GM12878 (cell line): ENCODE measurements around the gene CPNE4. TPM values are rescaled to one million over a fixed set of nuclear protein-coding genes. Genes with fewer than 3 reads are reported as not detected.

Experiments used
- ATAC-seq: fragments of 200-7000 bp; cut with Tn5 transposase; 3 replicates; pipeline ENCODE4 v1.9.1; 2020; ENCODE audit warnings: mild to moderate bottlenecking, moderate library complexity
- BruUV-seq: library from RNA; stranded (reverse); fragments of 400-500 nt; replicated peaks from 2 replicates; lab custom pipeline; 2021; lab: Mats Ljungman, UMichigan
- CTCF ChIA-PET: fragments of 300-600 bp; sonication (Branson Sonifier 250); formaldehyde crosslinking; extraction: SDS; loops from one replicate; lab custom pipeline; 2021; ENCODE audit warnings: inconsistent platforms; lab: Yijun Ruan, JAX
- POLR2A ChIA-PET: fragments of 350-600 bp; formaldehyde crosslinking; extraction: SDS; loops from one replicate; lab custom pipeline; 2021; ENCODE audit warnings: inconsistent platforms; lab: Charles Lee
- RAD21 ChIA-PET: fragments of 300-600 bp; sonication (Branson Sonifier 250); formaldehyde crosslinking; loops from one replicate; lab custom pipeline; 2023; ENCODE audit warnings: antibody characterized with exemption; ENCODE audit not compliant: unreplicated experiment; lab: Charles Lee
- SMC1A ChIA-PET: fragments of 300-600 bp; sonication (Branson Sonifier 250); formaldehyde crosslinking; loops from one replicate; lab custom pipeline; 2023; ENCODE audit not compliant: unreplicated experiment, uncharacterized antibody; lab: Charles Lee
- DNase-seq: peaks from one replicate; pipeline ENCODE4 v3.0.0-alpha.2; 2011; ENCODE audit warnings: low read depth, low spot score
- FAIRE-seq: peaks from 3 replicates; lab custom pipeline; 2011; peaks lifted over from hg19 to GRCh38; lab: Jason Lieb, UNC
- H2AFZ ChIP-seq: 2 replicates; pipeline ENCODE4 v1.6.0; 2011; ENCODE audit warnings: low read depth, low read length, control low read depth; ENCODE audit not compliant: control insufficient read depth
- H3K27ac ChIP-seq: 2 replicates; pipeline ENCODE4 v1.5.1; 2011; ENCODE audit warnings: control low read depth; ENCODE audit not compliant: control insufficient read depth, insufficient read depth
- H3K27me3 ChIP-seq, 2 experiments: replicated peaks in 1 of 2; 2 replicates each; pipeline versions ENCODE4 v1.6.0 to v1.6.1; 2011; ENCODE audit warnings: low read length in 1 of 2; ENCODE audit not compliant: control insufficient read depth in 2 of 2, insufficient read depth in 2 of 2
- H3K36me3 ChIP-seq, 2 experiments: 2 replicates each; pipeline ENCODE4 v1.5.1; 2011; ENCODE audit warnings: low read length in 1 of 2; ENCODE audit not compliant: control insufficient read depth in 2 of 2, insufficient read depth in 2 of 2
- H3K4me1 ChIP-seq: 2 replicates; pipeline ENCODE4 v1.6.1; 2011; ENCODE audit warnings: mild to moderate bottlenecking, low read length, moderate library complexity, mixed read lengths; ENCODE audit not compliant: control insufficient read depth, insufficient read depth
- H3K4me2 ChIP-seq: 2 replicates; pipeline ENCODE4 v1.6.0; 2011; ENCODE audit warnings: control low read depth; ENCODE audit not compliant: control insufficient read depth, insufficient read depth
- H3K4me3 ChIP-seq: fragments of 200-600 bp; sonication (generic); 2 replicates; pipeline ENCODE4 v1.5.1; 2016
- H3K79me2 ChIP-seq: 2 replicates; pipeline ENCODE4 v1.6.0; 2011; ENCODE audit warnings: low read length; ENCODE audit not compliant: control insufficient read depth, insufficient read depth
- H3K9ac ChIP-seq: 2 replicates; pipeline ENCODE4 v1.8.0; 2011; ENCODE audit warnings: low read length, control low read depth, mixed read lengths; ENCODE audit not compliant: control insufficient read depth, insufficient read depth
- H3K9me3 ChIP-seq: replicated peaks from 3 replicates; pipeline ENCODE4 v1.5.1; 2011; ENCODE audit warnings: mild to moderate bottlenecking, low read length; ENCODE audit not compliant: control insufficient read depth, insufficient read depth
- H4K20me1 ChIP-seq: 2 replicates; pipeline ENCODE4 v1.6.0; 2011; ENCODE audit not compliant: control insufficient read depth, insufficient read depth
- ATF3 ChIP-seq: IDR thresholded peaks from 2 replicates; pipeline ENCODE4 v1.6.1; 2011; ENCODE audit warnings: low read depth, mild to moderate bottlenecking, low read length, moderate library complexity, borderline replicate concordance; ENCODE audit errors: extremely low read depth
- E2F4 ChIP-seq: IDR thresholded peaks from 2 replicates; pipeline ENCODE4 v1.6.1; 2012; ENCODE audit warnings: low read depth, low read length, improper control_type of control experiment
- EED ChIP-seq: sonication (generic); IDR thresholded peaks from 2 replicates; pipeline ENCODE4 v1.6.1; 2016; ENCODE audit warnings: antibody characterized with exemption, low read depth
- IRF3 ChIP-seq: fragments of 450-650 bp; IDR thresholded peaks from 2 replicates; pipeline ENCODE4 v1.6.1; 2014; ENCODE audit warnings: mild to moderate bottlenecking
- POU2F2 ChIP-seq: IDR thresholded peaks from 3 replicates; pipeline ENCODE4 v1.6.1; 2011; ENCODE audit warnings: low read depth, mild to moderate bottlenecking, low read length, borderline replicate concordance
- PRDM15 ChIP-seq: fragments of 450-650 bp; formaldehyde crosslinking; IDR thresholded peaks from 2 replicates; pipeline ENCODE4 v1.4.0; 2020; ENCODE audit warnings: mild to moderate bottlenecking, moderate library complexity
- RAD21 ChIP-seq: IDR thresholded peaks from 2 replicates; pipeline ENCODE4 v1.6.1; 2011; ENCODE audit warnings: mild to moderate bottlenecking, low read depth, low read length, moderate library complexity; ENCODE audit not compliant: insufficient read depth
- RAD51 ChIP-seq: fragments of 450-650 bp; IDR thresholded peaks from 2 replicates; pipeline ENCODE4 v1.6.1; 2016; ENCODE audit warnings: moderate library complexity, mild to moderate bottlenecking, inconsistent platforms
- SMARCA5 ChIP-seq: fragments of 450-650 bp; IDR thresholded peaks from 2 replicates; pipeline ENCODE4 v1.6.1; 2017; ENCODE audit warnings: mild to moderate bottlenecking
- SPI1 ChIP-seq: IDR thresholded peaks from 2 replicates; pipeline ENCODE4 v1.6.1; 2011; ENCODE audit warnings: low read depth, mild to moderate bottlenecking, low read length, moderate library complexity, borderline replicate concordance; ENCODE audit not compliant: insufficient read depth
- SREBF2 ChIP-seq: IDR thresholded peaks from 2 replicates; pipeline ENCODE4 v1.6.1; 2012; ENCODE audit warnings: mild to moderate bottlenecking, low read length
- ZBTB33 ChIP-seq: fragments of 450-650 bp; IDR thresholded peaks from 2 replicates; pipeline ENCODE4 v1.6.1; 2017; ENCODE audit warnings: mild to moderate bottlenecking
- ZBTB4 ChIP-seq: fragments of 450-650 bp; formaldehyde crosslinking; IDR thresholded peaks from 2 replicates; pipeline ENCODE4 v1.4.0; 2022; ENCODE audit warnings: mild to moderate bottlenecking, moderate library complexity
- WGBS: methylation state at CpG from one replicate; pipeline ENCODE4 v1.1.6; 2016; ENCODE audit warnings: low lambda C conversion rate; ENCODE audit not compliant: insufficient replicate concordance, insufficient coverage; ENCODE audit errors: missing lambda C conversion rate; 5-methylcytosine and 5-hydroxymethylcytosine counted together
- in situ Hi-C: fragments of 300-500 bp; cut with MboI; formaldehyde crosslinking; loops from 9 replicates; pipeline ENCODE4 v1.14.3; 2018; ENCODE audit warnings: mixed read lengths
- intact Hi-C: fragments of 100-400 bp; cut with micrococcal nuclease; formaldehyde crosslinking; loops from one replicate; pipeline ENCODE4 v1.14.2; 2022; ENCODE audit not compliant: unreplicated experiment
- polyA plus RNA-seq, 11 experiments: library from polyadenylated mRNA; depleted of rRNA in 4 of 11; unstranded in 6 of 11; stranded (reverse) in 5 of 11; fragments of >200 nt; fragmentation: Nextera tagmentation in 4 of 11; fragmentation: Illumina TruSeq in 1 of 11; extraction: Ambion mirVana in 4 of 11; extraction: Trizol in 1 of 11; gene quantifications; 1 replicate in 1 of 11; 2 replicates in 10 of 11; pipeline versions ENCODE4 v1.2.1 to v1.2.3, GENCODE V29; 2011 to 2016; ENCODE audit warnings: inconsistent platforms in 2 of 11, missing spikeins in 2 of 11, low read depth in 1 of 11
- total RNA-seq, 4 experiments: library from RNA; depleted of rRNA in 3 of 4; stranded (reverse); fragments of >200 nt in 3 of 4; fragmentation: Illumina TruSeq in 1 of 4; extraction: Trizol in 1 of 4; gene quantifications; 2 replicates each; pipeline versions ENCODE4 v1.2.1 to v1.2.3, GENCODE V29; 2013 to 2021

Gene CPNE4
- total and polyA plus RNA-seq, 10 of the 15 experiments (the other 5 are each of a cell fraction or from before 2014, with no cell fraction given) = 0.17 to 1.9 (median 0.48) TPM; not detected in 1

- Histone ChIP-seq H3K27me3 (no peaks in the 10 kb centered on the region; a peak in 1 of 4 replicates), H3K4me2 (no peak overlapping the region), H4K20me1 (no peaks in the 10 kb centered on the region), H3K79me2 (no peaks in the 10 kb centered on the region), H3K27ac (no peak overlapping the region), H3K36me3 (no peaks in the 10 kb centered on the region), H3K9me3 (no peaks in the 10 kb centered on the region), H3K4me3 (no peak overlapping the region), H3K4me1 (no peaks in the 10 kb centered on the region), H2AFZ (no peak overlapping the region), H3K9ac (no peak overlapping the region)
- ATAC-seq (no peak), DNase-seq (no peak), FAIRE-seq (no peak)
- POLR2A ChIA-PET = no interaction called here
- intact Hi-C loops = no loop called here
- BruUV-seq = no TSS peak
- CTCF ChIA-PET = no interaction called here
- in situ Hi-C loops = no loop called here
- SMC1A ChIA-PET = no interaction called here
- RAD21 ChIA-PET = no interaction called here
- WGBS = 77% methylated on average over 2 of the region's 2 CpGs
- no peak for TF ChIP-seq EED
- no peak for TF ChIP-seq E2F4
- no peak for TF ChIP-seq ZBTB33
- TF ChIP-seq ATF3 = no peak
- no peak for TF ChIP-seq POU2F2
- TF ChIP-seq IRF3 = no peak
- no peak for TF ChIP-seq PRDM15 (CRISPR knock-in tag)
- no peak for TF ChIP-seq RAD51
- no peak for TF ChIP-seq SPI1
- no peak for TF ChIP-seq SREBF2
- TF ChIP-seq ZBTB4 (CRISPR knock-in tag) = no peak
- TF ChIP-seq SMARCA5 = no peak
- no peak for TF ChIP-seq RAD21
Observed at GRCh38 chr3:131928593-131928992, 106.2 kb downstream of the CPNE4 start.
